ENCODE data around the gene SLC25A21.
"Not testable (repeated sequence)": the region's sequence is repeated elsewhere in the genome, so short reads cannot be mapped to it uniquely, and the experiment has no call there.

SLC25A21 gene

GRCh38 chr14:37088356-37089215 lies 83.8 kb downstream of the SLC25A21 start:
- DNase-seq (ENCODE audit: low spot score), result no peak

- no peak for DNase-seq (ENCODE audit: low spot score)
These were observed 84.9 kb downstream of the SLC25A21 start for GRCh38 chr14:37087520-37087919.

- no peak for DNase-seq (ENCODE audit: low spot score)
These were observed 88.8 kb downstream of the SLC25A21 start for GRCh38 chr14:37083599-37083998.

- no peak for DNase-seq (ENCODE audit: low spot score)
These were observed 90.0 kb downstream of the SLC25A21 start for GRCh38 chr14:37082449-37082848.

GRCh38 chr14:37081856-37082255 lies 90.5 kb downstream of the SLC25A21 start:
- no peak for DNase-seq (ENCODE audit: low spot score)

GRCh38 chr14:37081218-37081617 lies 91.2 kb downstream of the SLC25A21 start:
- DNase-seq (ENCODE audit: low spot score), result no peak

- peak; percentile 6 for DNase-seq (ENCODE audit: low spot score)
These were observed 94.3 kb downstream of the SLC25A21 start for GRCh38 chr14:37078131-37078530.

- DNase-seq (ENCODE audit: low spot score), result not testable (repeated sequence)
These were observed 98.1 kb downstream of the SLC25A21 start for GRCh38 chr14:37074320-37074719.

- DNase-seq (ENCODE audit: low spot score), result no peak
These were observed 108.8 kb downstream of the SLC25A21 start for GRCh38 chr14:37063467-37064240.

- DNase-seq (ENCODE audit: low spot score), result no peak
These were observed 110.1 kb downstream of the SLC25A21 start for GRCh38 chr14:37062191-37062803.

GRCh38 chr14:37061697-37062096 lies 110.7 kb downstream of the SLC25A21 start:
- DNase-seq (ENCODE audit: low spot score), result no peak

GRCh38 chr14:37060496-37061260 lies 111.7 kb downstream of the SLC25A21 start:
- no peak for DNase-seq (ENCODE audit: low spot score)

GRCh38 chr14:37057776-37058175 lies 114.6 kb downstream of the SLC25A21 start:
- no peak for DNase-seq (ENCODE audit: low spot score)

GRCh38 chr14:37056473-37056872 lies 115.9 kb downstream of the SLC25A21 start:
- DNase-seq (ENCODE audit: low spot score), result peak; percentile 55

- no peak for DNase-seq (ENCODE audit: low spot score)
These were observed 117.5 kb downstream of the SLC25A21 start for GRCh38 chr14:37054869-37055268.

- DNase-seq (ENCODE audit: low spot score), result no peak
These were observed 118.3 kb downstream of the SLC25A21 start for GRCh38 chr14:37054144-37054543.

GRCh38 chr14:37051680-37052079 lies 120.7 kb downstream of the SLC25A21 start:
- no peak for DNase-seq (ENCODE audit: low spot score)

- DNase-seq (ENCODE audit: low spot score), result no peak
These were observed 121.3 kb downstream of the SLC25A21 start for GRCh38 chr14:37051153-37051552.

- DNase-seq (ENCODE audit: low spot score), result no peak
These were observed 123.7 kb downstream of the SLC25A21 start for GRCh38 chr14:37048666-37049071.

- DNase-seq (ENCODE audit: low spot score), result no peak
These were observed 124.4 kb downstream of the SLC25A21 start for GRCh38 chr14:37047996-37048395.

GRCh38 chr14:37047226-37047625 lies 125.2 kb downstream of the SLC25A21 start:
- DNase-seq (ENCODE audit: low spot score), result no peak

- no peak for DNase-seq (ENCODE audit: low spot score)
These were observed 125.6 kb downstream of the SLC25A21 start for GRCh38 chr14:37046815-37047214.
